ENCODE measurements around the gene CATSPER3.

- TF ChIP-seq, protein P1, sequence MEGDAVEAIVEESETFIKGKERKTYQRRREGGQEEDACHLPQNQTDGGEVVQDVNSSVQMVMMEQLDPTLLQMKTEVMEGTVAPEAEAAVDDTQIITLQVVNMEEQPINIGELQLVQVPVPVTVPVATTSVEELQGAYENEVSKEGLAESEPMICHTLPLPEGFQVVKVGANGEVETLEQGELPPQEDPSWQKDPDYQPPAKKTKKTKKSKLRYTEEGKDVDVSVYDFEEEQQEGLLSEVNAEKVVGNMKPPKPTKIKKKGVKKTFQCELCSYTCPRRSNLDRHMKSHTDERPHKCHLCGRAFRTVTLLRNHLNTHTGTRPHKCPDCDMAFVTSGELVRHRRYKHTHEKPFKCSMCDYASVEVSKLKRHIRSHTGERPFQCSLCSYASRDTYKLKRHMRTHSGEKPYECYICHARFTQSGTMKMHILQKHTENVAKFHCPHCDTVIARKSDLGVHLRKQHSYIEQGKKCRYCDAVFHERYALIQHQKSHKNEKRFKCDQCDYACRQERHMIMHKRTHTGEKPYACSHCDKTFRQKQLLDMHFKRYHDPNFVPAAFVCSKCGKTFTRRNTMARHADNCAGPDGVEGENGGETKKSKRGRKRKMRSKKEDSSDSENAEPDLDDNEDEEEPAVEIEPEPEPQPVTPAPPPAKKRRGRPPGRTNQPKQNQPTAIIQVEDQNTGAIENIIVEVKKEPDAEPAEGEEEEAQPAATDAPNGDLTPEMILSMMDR (conservative IDR thresholded peaks at IDR 0.05; ENCODE audit: low read depth, low read length) = no peak
- no peak for TF ChIP-seq EZH2 (IDR thresholded peaks at IDR 0.05; ENCODE audit: borderline replicate concordance, low read depth, low read length, poor library complexity, severe bottlenecking)
These were observed 84.9 kb downstream of the CATSPER3 start for GRCh38 chr5:135052511-135053145.

Data from A673 (cell line).